GM13976 (cell line): ENCODE measurements around the gene GSE1.

Experiments used
- DNase-seq: peaks from one replicate; pipeline ENCODE4 v3.0.0; 2012; ENCODE audit warnings: low spot score
- CTCF ChIP-seq: IDR thresholded peaks from 2 replicates; pipeline ENCODE4 v1.5.1; 2012; ENCODE audit warnings: borderline replicate concordance, mild to moderate bottlenecking; ENCODE audit not compliant: insufficient read depth; ENCODE audit errors: extremely low read depth, missing control alignments, control extremely low read depth
- in situ Hi-C: fragments of 300-500 bp; cut with MboI; formaldehyde crosslinking; loops from one replicate; pipeline ENCODE4 v1.12.0; 2022; ENCODE audit warnings: low sequenced_read_pairs, mixed read lengths, inconsistent platforms; ENCODE audit not compliant: unreplicated experiment

The GSE1 gene

GRCh38 chr16:85631802-85632393 lies 18.8 kb downstream of the GSE1 start:
- no peak for TF ChIP-seq CTCF
- in situ Hi-C loops = no loop called here

GRCh38 chr16:85632709-85633437 lies 19.8 kb downstream of the GSE1 start:
- in situ Hi-C loops = no loop called here
- no peak for TF ChIP-seq CTCF
- DNase-seq = no peak

More at GRCh38 chr16:85631802-85632393, 18.8 kb downstream of the GSE1 start:
- no peak for DNase-seq

- no peak for TF ChIP-seq CTCF
- DNase-seq = no peak
- in situ Hi-C loops = no loop called here
Measured at GRCh38 chr16:85633438-85633743, 20.3 kb downstream of the GSE1 start.

GRCh38 chr16:85633888-85634287 lies 20.8 kb downstream of the GSE1 start:
- in situ Hi-C loops = no loop called here
- no peak for TF ChIP-seq CTCF
- DNase-seq = no peak

- no peak for DNase-seq
- no peak for TF ChIP-seq CTCF
- in situ Hi-C loops = no loop called here
Measured at GRCh38 chr16:85634747-85635544, 21.8 kb downstream of the GSE1 start.

GRCh38 chr16:85635545-85636140 lies 22.5 kb downstream of the GSE1 start:
- no peak for DNase-seq
- in situ Hi-C loops = no loop called here
- no peak for TF ChIP-seq CTCF
